DMS79 treated with DMSO at 0.1 percent for 48 hours (cell line): ENCODE measurements around the gene KMT5C.

Experiments used
- DNase-seq: peaks from one replicate; lab custom pipeline; 2025; lab: John Stamatoyannopoulos, UW

KMT5C gene

GRCh38 chr19:55386493-55386971, 46.9 kb downstream of the KMT5C start:
- DNase-seq: no peak

GRCh38 chr19:55387736-55388497, 48.2 kb downstream of the KMT5C start:
- DNase-seq: no peak

- DNase-seq: no peak
Observed at GRCh38 chr19:55389386-55390317, 50.0 kb downstream of the KMT5C start.

GRCh38 chr19:55390461-55390880, 50.8 kb downstream of the KMT5C start:
- DNase-seq: no peak

- no peak for DNase-seq
Observed at GRCh38 chr19:55391191-55391670, 51.6 kb downstream of the KMT5C start.

GRCh38 chr19:55391702-55392615, 52.3 kb downstream of the KMT5C start:
- DNase-seq: no peak

GRCh38 chr19:55392820-55393761, 53.4 kb downstream of the KMT5C start:
- no peak for DNase-seq
